ENCODE data around the gene LDB2.

DNA sequence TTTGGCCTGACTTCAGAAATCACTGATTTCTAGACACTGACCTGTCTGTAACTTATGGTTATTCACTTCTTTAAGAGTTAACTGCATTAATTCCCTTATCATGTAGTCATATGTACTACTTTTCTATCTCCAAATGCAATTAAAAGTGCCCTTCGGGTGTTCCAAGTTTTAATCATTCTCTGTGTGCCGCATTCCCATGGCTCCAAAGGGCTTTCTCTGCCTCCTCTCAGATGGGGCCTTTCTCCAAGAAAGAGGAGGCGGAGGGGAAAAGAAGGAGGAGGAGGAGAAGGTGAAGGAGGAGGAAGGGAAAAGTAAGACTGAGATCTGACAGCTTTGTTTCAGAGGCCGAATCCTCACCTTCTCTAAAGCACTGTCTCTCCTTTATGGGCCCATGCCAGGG is 325.8 kb downstream of the LDB2 start:
- TF ChIP-seq, protein P1, sequence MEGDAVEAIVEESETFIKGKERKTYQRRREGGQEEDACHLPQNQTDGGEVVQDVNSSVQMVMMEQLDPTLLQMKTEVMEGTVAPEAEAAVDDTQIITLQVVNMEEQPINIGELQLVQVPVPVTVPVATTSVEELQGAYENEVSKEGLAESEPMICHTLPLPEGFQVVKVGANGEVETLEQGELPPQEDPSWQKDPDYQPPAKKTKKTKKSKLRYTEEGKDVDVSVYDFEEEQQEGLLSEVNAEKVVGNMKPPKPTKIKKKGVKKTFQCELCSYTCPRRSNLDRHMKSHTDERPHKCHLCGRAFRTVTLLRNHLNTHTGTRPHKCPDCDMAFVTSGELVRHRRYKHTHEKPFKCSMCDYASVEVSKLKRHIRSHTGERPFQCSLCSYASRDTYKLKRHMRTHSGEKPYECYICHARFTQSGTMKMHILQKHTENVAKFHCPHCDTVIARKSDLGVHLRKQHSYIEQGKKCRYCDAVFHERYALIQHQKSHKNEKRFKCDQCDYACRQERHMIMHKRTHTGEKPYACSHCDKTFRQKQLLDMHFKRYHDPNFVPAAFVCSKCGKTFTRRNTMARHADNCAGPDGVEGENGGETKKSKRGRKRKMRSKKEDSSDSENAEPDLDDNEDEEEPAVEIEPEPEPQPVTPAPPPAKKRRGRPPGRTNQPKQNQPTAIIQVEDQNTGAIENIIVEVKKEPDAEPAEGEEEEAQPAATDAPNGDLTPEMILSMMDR (IDR thresholded peaks at IDR 0.05) = no peak
- no peak for TF ChIP-seq POLR2A (IDR thresholded peaks at IDR 0.05)

Data from heart left ventricle (tissue), 13 donors.